Liver (tissue), 9 donors: ENCODE results near the gene XDH. TPM values are rescaled to one million over a fixed set of nuclear protein-coding genes. Genes with fewer than 3 reads are reported as not detected.

Experiments
- DNase-seq: peaks from one replicate; pipeline ENCODE4 v3.0.0-alpha.2; 2017; ENCODE audit warnings: low spot score
- H3K27ac ChIP-seq, 2 donors: one replicate each; pipeline ENCODE4 v1.7.0; 2013; ENCODE audit warnings: inconsistent platforms in 2 of 2, low read length in 2 of 2, control low read depth in 1 of 2, low read depth in 1 of 2, mild to moderate bottlenecking in 1 of 2
- H3K27me3 ChIP-seq, 4 donors: one replicate each; pipeline versions ENCODE4 v1.6.1 to v1.7.0; 2013; ENCODE audit warnings: low read length in 3 of 4, inconsistent platforms in 1 of 4, mild to moderate bottlenecking in 1 of 4, moderate library complexity in 1 of 4; ENCODE audit not compliant: control insufficient read depth in 4 of 4, insufficient read depth in 4 of 4
- H3K36me3 ChIP-seq, 4 donors: one replicate each; pipeline versions ENCODE4 v1.6.1 to v1.7.0; 2013; ENCODE audit warnings: low read length in 3 of 4, mild to moderate bottlenecking in 3 of 4, low read depth in 1 of 4, moderate library complexity in 1 of 4; ENCODE audit not compliant: control insufficient read depth in 4 of 4, insufficient read depth in 3 of 4
- H3K4me1 ChIP-seq, 4 donors: one replicate each; pipeline versions ENCODE4 v1.6.1 to v1.7.0; 2013; ENCODE audit warnings: low read length in 3 of 4, mild to moderate bottlenecking in 3 of 4, moderate library complexity in 1 of 4; ENCODE audit not compliant: control insufficient read depth in 4 of 4, insufficient read depth in 4 of 4
- H3K4me3 ChIP-seq, 3 donors: one replicate each; pipeline versions ENCODE4 v1.6.1 to v1.7.0; 2013; ENCODE audit warnings: low read length in 3 of 3, control low read depth in 1 of 3, low read depth in 1 of 3, mild to moderate bottlenecking in 1 of 3
- H3K9ac ChIP-seq, 2 donors: one replicate each; pipeline ENCODE4 v1.7.0; 2013; ENCODE audit warnings: low read length in 2 of 2, mild to moderate bottlenecking in 2 of 2, moderate library complexity in 2 of 2, control low read depth in 1 of 2, low read depth in 1 of 2
- H3K9me3 ChIP-seq, 4 donors: one replicate each; pipeline versions ENCODE4 v1.6.1 to v1.7.0; 2013; ENCODE audit warnings: low read length in 3 of 4; ENCODE audit not compliant: control insufficient read depth in 4 of 4
- EGR1 ChIP-seq, 2 donors: IDR thresholded peaks; 2 replicates each; pipeline ENCODE4 v1.6.1; 2016 to 2018; ENCODE audit warnings: antibody characterized with exemption in 2 of 2, low read depth in 2 of 2
- FOXA2 ChIP-seq: IDR thresholded peaks from 2 replicates; pipeline ENCODE4 v1.6.1; 2016; ENCODE audit warnings: antibody characterized with exemption
- GABPA ChIP-seq, 2 donors: IDR thresholded peaks in 1 of 2; conservative IDR thresholded peaks in 1 of 2; 2 replicates each; pipeline ENCODE4 v1.6.1; 2016; ENCODE audit warnings: antibody characterized with exemption in 2 of 2, mild to moderate bottlenecking in 1 of 2, moderate library complexity in 1 of 2
- HNF4A ChIP-seq, 2 donors: conservative IDR thresholded peaks; 2 replicates each; pipeline ENCODE4 v1.6.1; 2016; ENCODE audit warnings: antibody characterized with exemption in 2 of 2, mild to moderate bottlenecking in 2 of 2
- JUND ChIP-seq, 2 donors: IDR thresholded peaks; 2 replicates each; pipeline ENCODE4 v1.6.1; 2016; ENCODE audit warnings: antibody characterized with exemption in 2 of 2
- NR2F2 ChIP-seq: IDR thresholded peaks from 2 replicates; pipeline ENCODE4 v1.6.1; 2016; ENCODE audit warnings: antibody characterized with exemption
- RAD21 ChIP-seq, 2 donors: IDR thresholded peaks; 2 replicates each; pipeline ENCODE4 v1.6.1; 2016; ENCODE audit warnings: antibody characterized with exemption in 2 of 2, mild to moderate bottlenecking in 2 of 2
- RXRA ChIP-seq, 2 donors: IDR thresholded peaks; 2 replicates each; pipeline ENCODE4 v1.6.1; 2017 to 2018; ENCODE audit warnings: antibody characterized with exemption in 2 of 2, mild to moderate bottlenecking in 1 of 2
- YY1 ChIP-seq: IDR thresholded peaks from 2 replicates; pipeline ENCODE4 v1.6.1; 2016; ENCODE audit warnings: antibody characterized with exemption, mild to moderate bottlenecking
- whole genome bisulfite sequencing: extraction: QIAGEN DNeasy Blood & Tissue Kit; methylation state at CpG from one replicate; pipeline ENCODE4 v1.1.7; 2013; 5-methylcytosine and 5-hydroxymethylcytosine counted together
- polyA plus RNA-seq, 2 donors: library from polyadenylated mRNA; stranded (reverse) in 1 of 2; unstranded in 1 of 2; fragments of 200-250 nt in 1 of 2; fragments of >200 nt in 1 of 2; fragmentation: Nextera tagmentation in 1 of 2; extraction: Ambion mirVana in 1 of 2; gene quantifications; one replicate each; pipeline versions ENCODE4 v1.2.1 to v1.2.3, GENCODE V29; 2013 to 2015
- total RNA-seq, 2 donors: library from RNA; depleted of rRNA; stranded (reverse); fragments of >200 nt; gene quantifications; one replicate each; pipeline ENCODE4 v1.2.3, GENCODE V29; 2014
- TF ChIP-seq, protein P1 (sequence below): fragments of 150-350 bp; IDR thresholded peaks from 2 replicates; pipeline ENCODE4 v1.5.1; 2017; ENCODE audit warnings: improper control_type of control experiment, low read depth, low read length; ENCODE audit not compliant: missing input control
- TF ChIP-seq, protein P2 (sequence below): IDR thresholded peaks from 2 replicates; pipeline ENCODE4 v1.6.1; 2016; ENCODE audit warnings: antibody characterized with exemption
- TF ChIP-seq, protein P3 (sequence below): IDR thresholded peaks from 2 replicates; pipeline ENCODE4 v1.6.1; 2016; ENCODE audit warnings: antibody characterized with exemption
- TF ChIP-seq, protein P4 (sequence below): IDR thresholded peaks from 2 replicates; pipeline ENCODE4 v1.6.1; 2016; ENCODE audit warnings: antibody characterized with exemption, mild to moderate bottlenecking
- donor health status: healthy.
- donor health status: healthy.
- donor health status: healthy.
- donor health status: healthy.
- donor health status: healthy.

XDH gene
- total and polyA plus RNA-seq, 4 donors: 6.8 to 76.6 (median 12.0) TPM

DNA sequence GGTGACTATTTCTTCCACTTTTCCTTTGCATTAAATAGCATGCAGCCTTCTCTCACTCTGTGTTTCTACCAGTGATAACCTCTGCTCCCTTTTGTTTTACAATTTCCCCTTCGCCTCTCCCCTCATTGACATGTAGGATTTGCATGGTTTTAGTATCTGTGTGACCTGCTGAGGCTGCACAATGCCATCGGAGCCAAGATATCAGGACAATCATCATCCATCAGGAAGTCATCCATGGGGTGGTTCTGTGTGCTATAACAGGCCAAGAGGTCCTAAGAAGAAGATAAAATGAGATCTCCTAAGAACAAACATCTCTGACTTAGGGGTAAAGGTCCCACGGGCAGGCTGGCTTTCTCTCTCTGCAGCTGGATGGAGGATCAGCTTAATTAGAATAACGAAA, 115.0 kb downstream of the XDH start:
- Histone ChIP-seq H3K9ac (no peak overlapping the region), H3K36me3 (no peaks in the 10 kb centered on the region), H3K9me3 (no peaks in the 10 kb centered on the region), H3K27me3 (no peaks in the 10 kb centered on the region), H3K27ac (no peak overlapping the region), H3K4me3 (no peak overlapping the region), H3K4me1 (no peaks in the 10 kb centered on the region)
- no peak for DNase-seq
- no peak for TF ChIP-seq JUND (IDR thresholded peaks at IDR 0.05)
- no peak for TF ChIP-seq RAD21 (IDR thresholded peaks at IDR 0.05)
- TF ChIP-seq, protein P1, sequence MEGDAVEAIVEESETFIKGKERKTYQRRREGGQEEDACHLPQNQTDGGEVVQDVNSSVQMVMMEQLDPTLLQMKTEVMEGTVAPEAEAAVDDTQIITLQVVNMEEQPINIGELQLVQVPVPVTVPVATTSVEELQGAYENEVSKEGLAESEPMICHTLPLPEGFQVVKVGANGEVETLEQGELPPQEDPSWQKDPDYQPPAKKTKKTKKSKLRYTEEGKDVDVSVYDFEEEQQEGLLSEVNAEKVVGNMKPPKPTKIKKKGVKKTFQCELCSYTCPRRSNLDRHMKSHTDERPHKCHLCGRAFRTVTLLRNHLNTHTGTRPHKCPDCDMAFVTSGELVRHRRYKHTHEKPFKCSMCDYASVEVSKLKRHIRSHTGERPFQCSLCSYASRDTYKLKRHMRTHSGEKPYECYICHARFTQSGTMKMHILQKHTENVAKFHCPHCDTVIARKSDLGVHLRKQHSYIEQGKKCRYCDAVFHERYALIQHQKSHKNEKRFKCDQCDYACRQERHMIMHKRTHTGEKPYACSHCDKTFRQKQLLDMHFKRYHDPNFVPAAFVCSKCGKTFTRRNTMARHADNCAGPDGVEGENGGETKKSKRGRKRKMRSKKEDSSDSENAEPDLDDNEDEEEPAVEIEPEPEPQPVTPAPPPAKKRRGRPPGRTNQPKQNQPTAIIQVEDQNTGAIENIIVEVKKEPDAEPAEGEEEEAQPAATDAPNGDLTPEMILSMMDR: no peak
- peak; percentile 64 for TF ChIP-seq NR2F2
- TF ChIP-seq HNF4A (conservative IDR thresholded peaks at IDR 0.05): no peak
- WGBS: 61% methylated on average over 4 of the region's 4 CpGs

DNA sequence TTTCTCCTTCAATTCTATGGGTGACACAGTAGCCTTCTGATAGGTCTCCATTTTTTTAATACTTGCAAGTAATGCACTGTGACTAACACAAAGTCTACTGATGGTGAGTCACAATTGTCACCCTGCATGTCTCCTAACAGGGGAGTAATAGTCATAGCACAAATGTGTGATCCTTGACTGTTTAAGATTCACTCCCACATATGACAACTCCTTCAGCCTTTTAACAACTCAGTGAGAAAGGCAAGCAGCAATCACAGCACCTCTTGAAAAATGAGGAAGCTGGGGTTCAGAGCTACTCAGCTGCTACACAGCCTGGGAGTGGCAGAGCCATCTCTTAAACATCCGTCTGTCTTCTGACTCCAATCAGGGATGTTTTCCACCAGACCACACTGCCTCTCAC, 116.8 kb downstream of the XDH start:
- TF ChIP-seq FOXA2 (no peak), RAD21 (IDR thresholded peaks at IDR 0.05) (peak; percentile 19 to 21)
- Histone ChIP-seq H3K27me3 (no peaks in the 10 kb centered on the region), H3K36me3 (no peaks in the 10 kb centered on the region), H3K27ac (no peak overlapping the region), H3K9ac (no peak overlapping the region), H3K4me1 (no peaks in the 10 kb centered on the region), H3K4me3 (no peak overlapping the region), H3K9me3 (no peaks in the 10 kb centered on the region)
- 66% methylated on average over 1 of the region's 1 CpG for WGBS
- DNase-seq: no peak

DNA sequence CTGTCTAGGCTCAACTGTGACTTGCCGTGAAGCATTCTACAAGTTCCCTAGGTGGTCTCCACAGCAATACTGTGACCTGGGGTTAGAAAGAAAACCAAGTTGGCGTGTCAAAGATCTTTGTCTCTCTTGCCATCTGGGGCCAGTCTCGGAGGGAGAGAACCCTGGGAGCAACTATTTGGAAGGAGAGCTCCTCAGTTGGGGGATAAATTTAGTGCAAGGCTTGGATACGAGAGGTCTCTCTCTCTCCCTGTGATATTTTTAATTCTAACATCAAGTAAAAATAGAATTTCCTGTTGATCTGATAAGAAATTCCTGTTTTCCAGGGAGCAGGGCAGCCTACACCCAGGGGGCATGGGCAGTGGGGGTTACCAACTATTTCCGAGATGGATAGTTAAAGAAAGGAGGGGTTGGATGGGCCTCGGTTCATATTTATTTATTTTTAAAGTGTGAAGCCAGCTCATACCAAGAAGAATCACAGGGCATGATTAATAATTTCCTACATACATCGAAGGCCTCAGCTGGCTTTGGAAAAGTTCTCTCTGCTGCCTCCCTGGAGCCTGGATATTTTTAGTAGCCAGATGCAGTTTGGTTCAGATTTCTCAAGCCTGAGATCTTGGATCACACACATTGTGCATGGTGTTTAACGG, 117.8 kb downstream of the XDH start:
- no peak for DNase-seq

DNA sequence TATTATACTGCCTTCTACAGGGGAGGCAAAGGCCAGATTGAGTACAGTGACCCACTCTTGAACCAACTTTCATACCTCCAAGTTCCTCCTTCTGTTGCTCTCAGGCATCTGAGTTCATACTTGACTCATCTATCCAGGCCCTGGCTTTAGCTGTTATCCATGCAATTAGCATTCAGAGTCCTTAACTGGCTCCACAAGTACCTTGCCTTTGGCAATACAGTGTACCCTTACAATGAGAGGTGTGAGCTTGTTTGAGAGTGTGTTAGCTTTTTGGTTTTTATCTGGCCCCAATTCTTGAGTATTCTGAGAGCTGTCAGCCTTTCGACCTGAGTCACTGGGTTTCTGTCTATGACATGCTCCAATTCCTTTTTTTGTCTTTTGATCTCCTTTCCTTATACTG, 120.3 kb downstream of the XDH start:
- Histone ChIP-seq H3K9me3 (no peaks in the 10 kb centered on the region), H3K27ac (no peak overlapping the region), H3K36me3 (no peaks in the 10 kb centered on the region), H3K9ac (no peak overlapping the region), H3K4me1 (no peaks in the 10 kb centered on the region), H3K4me3 (no peak overlapping the region), H3K27me3 (no peaks in the 10 kb centered on the region)
- 93% methylated on average over 1 of the region's 1 CpG for WGBS
- no peak for DNase-seq
- TF ChIP-seq EGR1 (IDR thresholded peaks at IDR 0.05; ENCODE audit: low read depth in 2 of 2) (no peak), HNF4A (conservative IDR thresholded peaks at IDR 0.05) (no peak), NR2F2 (no peak), RAD21 (IDR thresholded peaks at IDR 0.05) (no peak), GABPA (IDR thresholded peaks at IDR 0.05 in 1 of 2, conservative IDR thresholded peaks at IDR 0.05 in 1 of 2) (no peak), YY1 (no peak), RXRA (IDR thresholded peaks at IDR 0.05) (no peak), FOXA2 (no peak)
- TF ChIP-seq, protein P2, sequence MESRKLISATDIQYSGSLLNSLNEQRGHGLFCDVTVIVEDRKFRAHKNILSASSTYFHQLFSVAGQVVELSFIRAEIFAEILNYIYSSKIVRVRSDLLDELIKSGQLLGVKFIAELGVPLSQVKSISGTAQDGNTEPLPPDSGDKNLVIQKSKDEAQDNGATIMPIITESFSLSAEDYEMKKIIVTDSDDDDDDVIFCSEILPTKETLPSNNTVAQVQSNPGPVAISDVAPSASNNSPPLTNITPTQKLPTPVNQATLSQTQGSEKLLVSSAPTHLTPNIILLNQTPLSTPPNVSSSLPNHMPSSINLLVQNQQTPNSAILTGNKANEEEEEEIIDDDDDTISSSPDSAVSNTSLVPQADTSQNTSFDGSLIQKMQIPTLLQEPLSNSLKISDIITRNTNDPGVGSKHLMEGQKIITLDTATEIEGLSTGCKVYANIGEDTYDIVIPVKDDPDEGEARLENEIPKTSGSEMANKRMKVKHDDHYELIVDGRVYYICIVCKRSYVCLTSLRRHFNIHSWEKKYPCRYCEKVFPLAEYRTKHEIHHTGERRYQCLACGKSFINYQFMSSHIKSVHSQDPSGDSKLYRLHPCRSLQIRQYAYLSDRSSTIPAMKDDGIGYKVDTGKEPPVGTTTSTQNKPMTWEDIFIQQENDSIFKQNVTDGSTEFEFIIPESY: no peak
- TF ChIP-seq, protein P3, sequence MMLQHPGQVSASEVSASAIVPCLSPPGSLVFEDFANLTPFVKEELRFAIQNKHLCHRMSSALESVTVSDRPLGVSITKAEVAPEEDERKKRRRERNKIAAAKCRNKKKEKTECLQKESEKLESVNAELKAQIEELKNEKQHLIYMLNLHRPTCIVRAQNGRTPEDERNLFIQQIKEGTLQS: no peak
- TF ChIP-seq, protein P4, sequence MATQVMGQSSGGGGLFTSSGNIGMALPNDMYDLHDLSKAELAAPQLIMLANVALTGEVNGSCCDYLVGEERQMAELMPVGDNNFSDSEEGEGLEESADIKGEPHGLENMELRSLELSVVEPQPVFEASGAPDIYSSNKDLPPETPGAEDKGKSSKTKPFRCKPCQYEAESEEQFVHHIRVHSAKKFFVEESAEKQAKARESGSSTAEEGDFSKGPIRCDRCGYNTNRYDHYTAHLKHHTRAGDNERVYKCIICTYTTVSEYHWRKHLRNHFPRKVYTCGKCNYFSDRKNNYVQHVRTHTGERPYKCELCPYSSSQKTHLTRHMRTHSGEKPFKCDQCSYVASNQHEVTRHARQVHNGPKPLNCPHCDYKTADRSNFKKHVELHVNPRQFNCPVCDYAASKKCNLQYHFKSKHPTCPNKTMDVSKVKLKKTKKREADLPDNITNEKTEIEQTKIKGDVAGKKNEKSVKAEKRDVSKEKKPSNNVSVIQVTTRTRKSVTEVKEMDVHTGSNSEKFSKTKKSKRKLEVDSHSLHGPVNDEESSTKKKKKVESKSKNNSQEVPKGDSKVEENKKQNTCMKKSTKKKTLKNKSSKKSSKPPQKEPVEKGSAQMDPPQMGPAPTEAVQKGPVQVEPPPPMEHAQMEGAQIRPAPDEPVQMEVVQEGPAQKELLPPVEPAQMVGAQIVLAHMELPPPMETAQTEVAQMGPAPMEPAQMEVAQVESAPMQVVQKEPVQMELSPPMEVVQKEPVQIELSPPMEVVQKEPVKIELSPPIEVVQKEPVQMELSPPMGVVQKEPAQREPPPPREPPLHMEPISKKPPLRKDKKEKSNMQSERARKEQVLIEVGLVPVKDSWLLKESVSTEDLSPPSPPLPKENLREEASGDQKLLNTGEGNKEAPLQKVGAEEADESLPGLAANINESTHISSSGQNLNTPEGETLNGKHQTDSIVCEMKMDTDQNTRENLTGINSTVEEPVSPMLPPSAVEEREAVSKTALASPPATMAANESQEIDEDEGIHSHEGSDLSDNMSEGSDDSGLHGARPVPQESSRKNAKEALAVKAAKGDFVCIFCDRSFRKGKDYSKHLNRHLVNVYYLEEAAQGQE: no peak

More for the DNA sequence above, 117.8 kb downstream of the XDH start:
- no peaks in the 10 kb centered on the region for H3K4me1 ChIP-seq
- H3K4me3 ChIP-seq: no peak overlapping the region
- no peak overlapping the region for H3K9ac ChIP-seq
- no peaks in the 10 kb centered on the region for H3K36me3 ChIP-seq
- TF ChIP-seq RAD21 (IDR thresholded peaks at IDR 0.05): no peak
- TF ChIP-seq NR2F2: peak; percentile 38
- H3K27me3 ChIP-seq: no peaks in the 10 kb centered on the region
- H3K27ac ChIP-seq: no peak overlapping the region
- H3K9me3 ChIP-seq: no peaks in the 10 kb centered on the region
- WGBS: 71% methylated on average over 8 of the region's 8 CpGs
